HL-60 (cell line): ENCODE data around the gene FAM13C.

Experiments
- POLR2AphosphoS5 ChIP-seq: IDR thresholded peaks from 2 replicates; pipeline ENCODE4 v1.6.1; 2012; ENCODE audit warnings: low read depth
- TF ChIP-seq, protein P1 (sequence below): IDR thresholded peaks from one replicate; pipeline ENCODE4 v1.5.1; 2011; ENCODE audit warnings: low read length, control low read depth, inconsistent platforms; ENCODE audit not compliant: insufficient read depth
- TF ChIP-seq, protein P2 (sequence below): IDR thresholded peaks from 2 replicates; pipeline ENCODE4 v1.6.1; 2012; ENCODE audit warnings: low read depth; ENCODE audit not compliant: insufficient replicate concordance

DNA sequence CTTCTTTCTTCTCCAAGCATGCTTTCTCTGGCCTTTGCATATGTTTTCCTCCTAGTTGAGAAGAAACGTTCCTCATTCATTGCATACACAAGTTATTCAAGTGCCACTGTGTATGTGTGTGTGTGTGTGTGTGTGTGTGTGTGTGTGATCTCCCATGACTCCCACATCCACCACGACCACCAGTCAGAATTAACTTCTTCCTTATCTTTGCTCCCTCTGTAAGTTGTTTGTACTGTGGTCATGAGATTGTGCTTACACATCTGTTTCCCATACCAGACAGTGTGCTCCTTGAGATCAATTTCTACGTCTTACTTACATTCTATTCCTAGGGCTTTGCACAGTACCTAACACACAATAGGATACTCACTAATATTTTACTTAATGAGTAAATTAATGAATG is 22.4 kb upstream of the FAM13C start:
- TF ChIP-seq, protein P1, sequence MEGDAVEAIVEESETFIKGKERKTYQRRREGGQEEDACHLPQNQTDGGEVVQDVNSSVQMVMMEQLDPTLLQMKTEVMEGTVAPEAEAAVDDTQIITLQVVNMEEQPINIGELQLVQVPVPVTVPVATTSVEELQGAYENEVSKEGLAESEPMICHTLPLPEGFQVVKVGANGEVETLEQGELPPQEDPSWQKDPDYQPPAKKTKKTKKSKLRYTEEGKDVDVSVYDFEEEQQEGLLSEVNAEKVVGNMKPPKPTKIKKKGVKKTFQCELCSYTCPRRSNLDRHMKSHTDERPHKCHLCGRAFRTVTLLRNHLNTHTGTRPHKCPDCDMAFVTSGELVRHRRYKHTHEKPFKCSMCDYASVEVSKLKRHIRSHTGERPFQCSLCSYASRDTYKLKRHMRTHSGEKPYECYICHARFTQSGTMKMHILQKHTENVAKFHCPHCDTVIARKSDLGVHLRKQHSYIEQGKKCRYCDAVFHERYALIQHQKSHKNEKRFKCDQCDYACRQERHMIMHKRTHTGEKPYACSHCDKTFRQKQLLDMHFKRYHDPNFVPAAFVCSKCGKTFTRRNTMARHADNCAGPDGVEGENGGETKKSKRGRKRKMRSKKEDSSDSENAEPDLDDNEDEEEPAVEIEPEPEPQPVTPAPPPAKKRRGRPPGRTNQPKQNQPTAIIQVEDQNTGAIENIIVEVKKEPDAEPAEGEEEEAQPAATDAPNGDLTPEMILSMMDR, result no peak
- no peak for TF ChIP-seq POLR2AphosphoS5
- TF ChIP-seq, protein P2, sequence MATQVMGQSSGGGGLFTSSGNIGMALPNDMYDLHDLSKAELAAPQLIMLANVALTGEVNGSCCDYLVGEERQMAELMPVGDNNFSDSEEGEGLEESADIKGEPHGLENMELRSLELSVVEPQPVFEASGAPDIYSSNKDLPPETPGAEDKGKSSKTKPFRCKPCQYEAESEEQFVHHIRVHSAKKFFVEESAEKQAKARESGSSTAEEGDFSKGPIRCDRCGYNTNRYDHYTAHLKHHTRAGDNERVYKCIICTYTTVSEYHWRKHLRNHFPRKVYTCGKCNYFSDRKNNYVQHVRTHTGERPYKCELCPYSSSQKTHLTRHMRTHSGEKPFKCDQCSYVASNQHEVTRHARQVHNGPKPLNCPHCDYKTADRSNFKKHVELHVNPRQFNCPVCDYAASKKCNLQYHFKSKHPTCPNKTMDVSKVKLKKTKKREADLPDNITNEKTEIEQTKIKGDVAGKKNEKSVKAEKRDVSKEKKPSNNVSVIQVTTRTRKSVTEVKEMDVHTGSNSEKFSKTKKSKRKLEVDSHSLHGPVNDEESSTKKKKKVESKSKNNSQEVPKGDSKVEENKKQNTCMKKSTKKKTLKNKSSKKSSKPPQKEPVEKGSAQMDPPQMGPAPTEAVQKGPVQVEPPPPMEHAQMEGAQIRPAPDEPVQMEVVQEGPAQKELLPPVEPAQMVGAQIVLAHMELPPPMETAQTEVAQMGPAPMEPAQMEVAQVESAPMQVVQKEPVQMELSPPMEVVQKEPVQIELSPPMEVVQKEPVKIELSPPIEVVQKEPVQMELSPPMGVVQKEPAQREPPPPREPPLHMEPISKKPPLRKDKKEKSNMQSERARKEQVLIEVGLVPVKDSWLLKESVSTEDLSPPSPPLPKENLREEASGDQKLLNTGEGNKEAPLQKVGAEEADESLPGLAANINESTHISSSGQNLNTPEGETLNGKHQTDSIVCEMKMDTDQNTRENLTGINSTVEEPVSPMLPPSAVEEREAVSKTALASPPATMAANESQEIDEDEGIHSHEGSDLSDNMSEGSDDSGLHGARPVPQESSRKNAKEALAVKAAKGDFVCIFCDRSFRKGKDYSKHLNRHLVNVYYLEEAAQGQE, result no peak
